K562 (cell line): ENCODE data around the gene TEX22. TPM values are rescaled to one million over a fixed set of nuclear protein-coding genes. Genes with fewer than 3 reads are reported as not detected.

Experiments
- ATAC-seq: fragments of 200-7000 bp; cut with Tn5 transposase; 3 replicates; pipeline ENCODE4 v1.9.1; 2020; ENCODE audit warnings: moderate library complexity
- BruUV-seq: library from RNA; stranded (reverse); fragments of 400-500 nt; replicated peaks from 2 replicates; lab custom pipeline; 2021; lab: Mats Ljungman, UMichigan
- CTCF ChIA-PET: fragments of 300-600 bp; formaldehyde crosslinking; extraction: SDS; loops from one replicate; lab custom pipeline; 2021; ENCODE audit warnings: low intra/inter-chr PET ratio; lab: Yijun Ruan, JAX
- POLR2A ChIA-PET: fragments of 300-600, 350-650 bp; sonication (Branson Sonifier 250); formaldehyde crosslinking; extraction: SDS; loops from one replicate; lab custom pipeline; 2021; ENCODE audit warnings: antibody characterized with exemption, inconsistent platforms; lab: Yijun Ruan, JAX
- DNase-seq, 4 experiments: peaks; one replicate each; pipeline versions ENCODE4 v3.0.0 to v3.0.0-alpha.2; 2011 to 2018; ENCODE audit warnings: low spot score in 3 of 4, mixed read lengths in 3 of 4; ENCODE audit errors: extremely low read depth in 1 of 4
- FAIRE-seq: peaks from 2 replicates; lab custom pipeline; 2011; peaks lifted over from hg19 to GRCh38; lab: Jason Lieb, UNC
- H2AFZ ChIP-seq: 2 replicates; pipeline ENCODE4 v1.6.0; 2011; ENCODE audit warnings: low read depth, low read length, control low read depth, inconsistent platforms
- H3K27ac ChIP-seq: fragments of 200-600 bp; 3 replicates; pipeline ENCODE4 v1.8.0; 2011; ENCODE audit warnings: low read depth, mild to moderate bottlenecking, control low read depth, inconsistent platforms, low read length, moderate library complexity, mixed read lengths; ENCODE audit errors: extremely low read depth
- H3K27me3 ChIP-seq, 2 experiments: fragments of 300-600 bp in 1 of 2; 2 replicates in 1 of 2; 3 replicates in 1 of 2; pipeline versions ENCODE4 v1.6.0 to v1.8.0; 2011; ENCODE audit warnings: inconsistent platforms in 2 of 2, low read length in 2 of 2, mild to moderate bottlenecking in 1 of 2, mixed read lengths in 1 of 2, moderate library complexity in 1 of 2; ENCODE audit not compliant: control insufficient read depth in 2 of 2, insufficient read depth in 2 of 2
- H3K36me3 ChIP-seq: fragments of 300-600 bp; 3 replicates; pipeline ENCODE4 v1.8.0; 2011; ENCODE audit warnings: mild to moderate bottlenecking, low read length, inconsistent platforms; ENCODE audit not compliant: control insufficient read depth, insufficient read depth
- H3K4me1 ChIP-seq, 2 experiments: fragments of 200-600 bp in 1 of 2; replicated peaks in 1 of 2; 2 replicates in 1 of 2; 3 replicates in 1 of 2; pipeline versions ENCODE4 v1.5.1 to v1.8.0; 2011; ENCODE audit warnings: inconsistent platforms in 2 of 2, low read length in 2 of 2, mild to moderate bottlenecking in 1 of 2, mixed read lengths in 1 of 2, moderate library complexity in 1 of 2; ENCODE audit not compliant: control insufficient read depth in 2 of 2, insufficient read depth in 2 of 2
- H3K4me2 ChIP-seq: 2 replicates; pipeline ENCODE4 v1.6.1; 2011; ENCODE audit warnings: low read length, control low read depth, inconsistent platforms, mixed read lengths; ENCODE audit not compliant: insufficient read depth
- H3K4me3 ChIP-seq: fragments of 200-600 bp; sonication (generic), shearing (Covaris generic); 2 replicates; pipeline ENCODE4 v1.5.1; 2016; ENCODE audit warnings: control low read depth, inconsistent platforms
- H3K79me2 ChIP-seq: fragments of 200-600 bp; 3 replicates; pipeline ENCODE4 v1.8.0; 2011; ENCODE audit warnings: low read length, inconsistent platforms; ENCODE audit not compliant: control insufficient read depth, insufficient read depth
- H3K9ac ChIP-seq, 2 experiments: 2 replicates each; pipeline versions ENCODE4 v1.6.0 to v1.6.1; 2011; ENCODE audit warnings: low read depth in 2 of 2, low read length in 2 of 2, control low read depth in 1 of 2, inconsistent platforms in 1 of 2, mild to moderate bottlenecking in 1 of 2, mixed read lengths in 1 of 2; ENCODE audit not compliant: insufficient read depth in 1 of 2
- H3K9me1 ChIP-seq: one replicate; pipeline ENCODE4 v1.6.0; 2011; ENCODE audit warnings: inconsistent platforms, mild to moderate bottlenecking, low read length, moderate library complexity; ENCODE audit not compliant: control insufficient read depth, insufficient read depth
- H3K9me3 ChIP-seq: replicated peaks from 2 replicates; pipeline ENCODE4 v1.5.1; 2011; ENCODE audit warnings: low read depth, low read length, inconsistent platforms; ENCODE audit not compliant: control insufficient read depth, insufficient read depth
- H4K20me1 ChIP-seq: replicated peaks from 2 replicates; pipeline ENCODE4 v1.6.1; 2011; ENCODE audit warnings: low read length, inconsistent platforms, mixed read lengths; ENCODE audit not compliant: control insufficient read depth, insufficient read depth
- ATF7 ChIP-seq: fragments of 450-650 bp; IDR thresholded peaks from 2 replicates; pipeline ENCODE4 v1.7.1; 2014; ENCODE audit warnings: mild to moderate bottlenecking, moderate library complexity
- GABPB1 ChIP-seq: sonication (generic); formaldehyde crosslinking; IDR thresholded peaks from 2 replicates; pipeline ENCODE4 v1.8.0; 2022; ENCODE audit warnings: mild to moderate bottlenecking, missing genetic modification reagents
- NR4A1 ChIP-seq, 2 experiments: fragments of 250-450 bp in 1 of 2; fragments of 450-650 bp in 1 of 2; sonication (Bioruptor Pico) in 1 of 2; IDR thresholded peaks; 2 replicates each; pipeline versions ENCODE4 v1.4.0 to v1.6.1; 2016 to 2020; ENCODE audit warnings: mild to moderate bottlenecking in 2 of 2, missing compliant biosample characterization in 1 of 2, missing genetic modification characterization in 1 of 2, moderate library complexity in 1 of 2
- PURB ChIP-seq: sonication (generic); formaldehyde crosslinking; IDR thresholded peaks from 2 replicates; pipeline ENCODE4 v1.9.0; 2021; ENCODE audit warnings: low read depth, mild to moderate bottlenecking, missing genetic modification reagents
- RHOXF2B ChIP-seq: fragments of 250-450 bp; sonication (Bioruptor Pico); conservative IDR thresholded peaks from 2 replicates; pipeline ENCODE4 v1.5.1; 2021
- ZFX ChIP-seq: sonication (generic); formaldehyde crosslinking; IDR thresholded peaks from 2 replicates; pipeline ENCODE4 v1.8.0; 2022; ENCODE audit warnings: mild to moderate bottlenecking, missing genetic modification reagents, moderate library complexity
- ZNF583 ChIP-seq: fragments of 250-450 bp; sonication (Bioruptor Pico); IDR thresholded peaks from 2 replicates; pipeline ENCODE4 v1.4.0; 2020
- WGBS: fragments of 100-300 bp; shearing (Covaris generic); methylation state at CpG from one replicate; pipeline ENCODE4 v1.1.6; 2016; ENCODE audit warnings: low coverage, mixed read lengths; ENCODE audit not compliant: insufficient coverage; ENCODE audit errors: missing lambda C conversion rate; 5-methylcytosine and 5-hydroxymethylcytosine counted together
- in situ Hi-C: fragments of 300-500 bp; cut with MboI; formaldehyde crosslinking; loops from 4 replicates; pipeline ENCODE4 v1.15.0; 2018; ENCODE audit warnings: inconsistent platforms, mixed read lengths
- intact Hi-C: fragments of 100-400 bp; cut with micrococcal nuclease; formaldehyde crosslinking; loops from 2 replicates; pipeline ENCODE4 v1.14.2; 2022
- polyA plus RNA-seq, 8 experiments: library from polyadenylated mRNA; depleted of rRNA in 4 of 8; stranded (reverse) in 5 of 8; unstranded in 3 of 8; fragments of >200 nt; fragmentation: Nextera tagmentation in 2 of 8; fragmentation: Illumina TruSeq in 1 of 8; extraction: Ambion mirVana in 2 of 8; extraction: Trizol in 1 of 8; gene quantifications; 2 replicates each; pipeline versions ENCODE4 v1.2.1 to v1.2.3, GENCODE V29; 2011 to 2014; ENCODE audit warnings: inconsistent platforms in 1 of 8, missing spikeins in 1 of 8
- total RNA-seq, 7 experiments: library from RNA; depleted of rRNA in 6 of 7; stranded (reverse); fragments of >200 nt in 6 of 7; fragmentation: Illumina TruSeq in 2 of 7; extraction: Trizol in 2 of 7; gene quantifications; 2 replicates each; pipeline versions ENCODE4 v1.2.1 to v1.2.3, GENCODE V29; 2011 to 2021; ENCODE audit warnings: low replicate concordance in 1 of 7
- TF ChIP-seq, protein P1 (sequence below): fragments of 450-650 bp; formaldehyde crosslinking; IDR thresholded peaks from 2 replicates; pipeline ENCODE4 v1.4.0; 2020; ENCODE audit warnings: mild to moderate bottlenecking, moderate library complexity

Gene TEX22
- total and polyA plus RNA-seq, 9 of the 15 experiments (the other 6 are each of a cell fraction or from before 2014, with no cell fraction given), result 0.04 to 1.7 (median 0.23) TPM; not detected in 2

DNA sequence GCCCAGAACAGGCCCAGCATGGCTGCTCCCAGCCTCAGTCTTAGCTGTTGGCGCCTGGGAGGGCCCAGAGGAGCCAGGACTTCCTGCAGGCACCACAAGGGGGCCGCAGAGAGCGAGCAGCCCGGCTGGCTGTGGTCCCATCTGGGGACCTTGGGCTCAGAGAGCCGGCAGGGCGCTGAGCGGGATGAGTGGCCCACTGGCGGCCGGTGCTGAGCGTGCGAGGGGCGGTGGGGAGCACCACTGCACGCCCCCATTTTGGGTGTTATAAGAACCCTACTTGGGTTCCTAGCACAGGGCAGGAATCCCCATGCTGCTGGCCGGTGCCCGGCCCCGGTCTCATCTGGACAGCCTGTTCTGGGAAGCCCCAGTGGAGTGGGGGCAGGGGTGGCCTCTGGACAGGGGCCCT is 50.4 kb downstream of the TEX22 start (continued):
- no peak for TF ChIP-seq RHOXF2B
- no peak for TF ChIP-seq PURB (CRISPR knock-in tag)
- 0 out of 2 replicates have a peak, but pooled peaks have one; percentile 6 for TF ChIP-seq ZFX (CRISPR knock-in tag)
- no peak for TF ChIP-seq ZNF583 (CRISPR knock-in tag)
- no peak for TF ChIP-seq NR4A1 (CRISPR knock-in tag; IDR thresholded peaks at IDR 0.05)
- TF ChIP-seq NR4A1 (tag; IDR thresholded peaks at IDR 0.05), result no peak
- TF ChIP-seq ATF7, result no peak

DNA sequence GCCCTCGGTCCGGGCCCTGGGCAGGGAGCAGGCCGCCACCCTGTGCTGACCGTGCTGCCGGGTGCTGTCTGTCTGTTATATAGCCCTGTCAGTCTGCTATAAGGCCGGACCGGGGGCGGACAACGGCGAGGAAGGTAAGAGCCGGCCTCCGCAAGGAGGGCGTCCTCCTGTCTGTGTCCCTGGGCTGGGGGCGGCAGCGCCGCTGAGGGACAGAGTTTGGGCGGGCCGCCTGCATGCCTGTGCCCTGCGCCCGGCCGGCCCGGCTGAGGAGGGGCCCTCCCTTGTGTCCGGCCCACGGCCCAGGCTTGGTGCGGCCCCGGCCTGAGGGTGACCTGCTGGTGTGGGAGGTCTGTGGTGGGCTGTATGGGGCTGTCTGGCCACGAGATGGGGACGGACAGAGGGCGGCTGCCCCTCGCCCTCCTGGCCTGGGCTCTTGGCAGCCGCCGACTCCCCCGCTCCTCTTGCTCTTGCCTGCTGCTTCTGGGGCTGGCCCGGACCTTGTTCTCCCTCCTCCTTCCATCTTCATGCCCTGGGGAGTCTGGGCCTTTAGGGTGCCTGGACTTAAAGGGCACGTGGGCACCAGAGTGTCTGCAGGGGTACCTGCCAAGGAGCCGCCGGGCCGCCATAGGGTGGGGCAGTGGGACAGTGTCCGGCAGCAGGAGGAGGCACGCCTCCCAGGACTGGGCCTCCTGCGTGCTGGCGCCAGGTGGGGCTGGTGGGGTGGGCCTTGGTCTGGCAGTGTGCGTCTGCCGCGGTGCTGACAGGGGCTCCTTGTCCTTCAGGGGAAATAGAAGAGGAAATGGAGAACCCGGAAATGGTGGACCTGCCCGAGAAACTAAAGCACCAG is 51.2 kb downstream of the TEX22 start:
- WGBS, result 98% methylated on average over 9 of the region's 47 CpGs
- Histone ChIP-seq H3K4me1 (peaks cover 0 to 51% of the 10 kb centered on the region in 2 experiments; a peak in 2 of 5 replicates), H3K79me2 (0 out of 3 replicates have a peak, but pooled peaks cover 5% of the 10 kb centered on the region), H3K9me3 (no peaks in the 10 kb centered on the region), H3K9ac (no peak overlapping the region), H2AFZ (no peak overlapping the region), H3K4me3 (no peak overlapping the region), H3K9me1 (no peaks in the 10 kb centered on the region), H3K27ac (no peak overlapping the region), H3K36me3 (peaks cover 57% of the 10 kb centered on the region; the same call in 1 of the 3 replicates)
- FAIRE-seq, result no peak
- no peak for ATAC-seq
- no peak for DNase-seq
- in situ Hi-C loops, result no loop called here
- POLR2A ChIA-PET, result no interaction called here
- intact Hi-C loops, result loop anchor here (5.0 kb wide), 1 partner anchor 38 kb away; the partner anchor contains the start of gene CRIP1
- CTCF ChIA-PET, result interaction anchor here (1.4 kb wide), 1 partner anchor 79 kb away, joined by 4 read pairs; no protein-coding TSS in a partner anchor
- BruUV-seq, result no TSS peak
- no peak for TF ChIP-seq GABPB1 (CRISPR knock-in tag)
- TF ChIP-seq, protein P1, sequence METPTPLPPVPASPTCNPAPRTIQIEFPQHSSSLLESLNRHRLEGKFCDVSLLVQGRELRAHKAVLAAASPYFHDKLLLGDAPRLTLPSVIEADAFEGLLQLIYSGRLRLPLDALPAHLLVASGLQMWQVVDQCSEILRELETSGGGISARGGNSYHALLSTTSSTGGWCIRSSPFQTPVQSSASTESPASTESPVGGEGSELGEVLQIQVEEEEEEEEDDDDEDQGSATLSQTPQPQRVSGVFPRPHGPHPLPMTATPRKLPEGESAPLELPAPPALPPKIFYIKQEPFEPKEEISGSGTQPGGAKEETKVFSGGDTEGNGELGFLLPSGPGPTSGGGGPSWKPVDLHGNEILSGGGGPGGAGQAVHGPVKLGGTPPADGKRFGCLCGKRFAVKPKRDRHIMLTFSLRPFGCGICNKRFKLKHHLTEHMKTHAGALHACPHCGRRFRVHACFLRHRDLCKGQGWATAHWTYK (CRISPR knock-in tag), result no peak
- TF ChIP-seq, all 486 proteins: peak for 0
- no peaks in the 10 kb centered on the region for H3K27me3 ChIP-seq
- no peaks in the 10 kb centered on the region for H4K20me1 ChIP-seq
- no peak overlapping the region for H3K4me2 ChIP-seq
